DMS153 treated with DMSO at 0.1 percent for 48 hours (cell line): ENCODE results near the gene NCAPH2.

Experiments used
- DNase-seq: peaks from one replicate; lab custom pipeline; 2025; ENCODE audit not compliant: unreplicated experiment; lab: John Stamatoyannopoulos, UW

The NCAPH2 gene

GRCh38 chr22:50545522-50546325 lies 37.7 kb downstream of the NCAPH2 start, which contains the start of gene KLHDC7B:
TSS of gene KLHDC7B (plus strand) at chr22:50545899. CDS start at chr22:50546244, 345 bp downstream.
- DNase-seq = no peak

GRCh38 chr22:50546326-50547262 lies 38.6 kb downstream of the NCAPH2 start:
- no peak for DNase-seq

- DNase-seq = no peak
These were observed 39.4 kb downstream of the NCAPH2 start for GRCh38 chr22:50547263-50547985.

- DNase-seq = no peak
These were observed 40.3 kb downstream of the NCAPH2 start for GRCh38 chr22:50548040-50548920.

GRCh38 chr22:50548921-50549790 lies 41.1 kb downstream of the NCAPH2 start:
- no peak for DNase-seq

GRCh38 chr22:50550395-50550794 lies 42.4 kb downstream of the NCAPH2 start:
- DNase-seq = no peak

- DNase-seq = no peak
These were observed 43.2 kb downstream of the NCAPH2 start for GRCh38 chr22:50551160-50551752.

GRCh38 chr22:50553310-50553709 lies 45.3 kb downstream of the NCAPH2 start:
- DNase-seq = no peak

- DNase-seq = no peak
These were observed 48.7 kb downstream of the NCAPH2 start for GRCh38 chr22:50556703-50557102.

GRCh38 chr22:50560034-50560433 lies 52.0 kb downstream of the NCAPH2 start:
- no peak for DNase-seq

- DNase-seq = no peak
These were observed 53.7 kb downstream of the NCAPH2 start for GRCh38 chr22:50561401-50562358.

- peak; percentile 89 for DNase-seq
These were observed 54.7 kb downstream of the NCAPH2 start, which contains the start of gene SYCE3 for GRCh38 chr22:50562523-50563412. TSS of gene SYCE3 (minus strand) at chr22:50562919. CDS start at chr22:50556405, 6,514 bp downstream.

GRCh38 chr22:50563413-50564160 lies 55.6 kb downstream of the NCAPH2 start:
- DNase-seq = no peak

- DNase-seq = no peak
These were observed 56.3 kb downstream of the NCAPH2 start for GRCh38 chr22:50564289-50564688.

- DNase-seq = no peak
These were observed 59.8 kb downstream of the NCAPH2 start for GRCh38 chr22:50567721-50568252.

GRCh38 chr22:50568626-50569025 lies 60.6 kb downstream of the NCAPH2 start:
- no peak for DNase-seq
